ENCODE results near the gene ANKRD39. TPM values are rescaled to one million over a fixed set of nuclear protein-coding genes. Genes with fewer than 3 reads are reported as not detected.
A peak's percentile ranks its signal among the peaks of the same experiment; 100 is the strongest.

The ANKRD39 gene
- total and polyA plus RNA-seq, 5 donors = 11.8 to 23.3 (median 14.1) TPM

- Histone ChIP-seq H3K4me1 (ENCODE audit: control insufficient read depth, insufficient read depth, low read length) (peaks cover 5% of the 10 kb centered on the region), H3K4me3 (ENCODE audit: low read length) (no peak overlapping the region), H3K27me3 (ENCODE audit: control insufficient read depth, insufficient read depth) (no peaks in the 10 kb centered on the region), H3K27ac (ENCODE audit: low read length) (no peak overlapping the region), H3K9me3 (ENCODE audit: control insufficient read depth, low read length) (no peaks in the 10 kb centered on the region)
- WGBS = 90% methylated on average over 14 of the region's 14 CpGs
- intact Hi-C loops (cut with DNase I) = no loop called here
- DNase-seq = peak in 2 of 3 donors; percentile 22 to 41
- peak in 1 of 2 donors; percentile 9 for ATAC-seq
Observed at GRCh38 chr2:96825057-96825456, 32.8 kb downstream of the ANKRD39 start.

GRCh38 chr2:96824079-96824870 is 33.5 kb downstream of the ANKRD39 start:
- intact Hi-C loops (cut with DNase I) = no loop called here
- DNase-seq (peak in 1 of 3 donors; percentile 17), ATAC-seq (no peak)
- Histone ChIP-seq H3K9me3 (ENCODE audit: control insufficient read depth, low read length) (no peaks in the 10 kb centered on the region), H3K4me1 (ENCODE audit: control insufficient read depth, insufficient read depth, low read length) (peaks cover 7% of the 10 kb centered on the region), H3K4me3 (ENCODE audit: low read length) (no peak overlapping the region), H3K27me3 (ENCODE audit: control insufficient read depth, insufficient read depth) (no peaks in the 10 kb centered on the region), H3K27ac (ENCODE audit: low read length) (no peak overlapping the region)
- 58% methylated on average over 6 of the region's 6 CpGs for WGBS

DNA sequence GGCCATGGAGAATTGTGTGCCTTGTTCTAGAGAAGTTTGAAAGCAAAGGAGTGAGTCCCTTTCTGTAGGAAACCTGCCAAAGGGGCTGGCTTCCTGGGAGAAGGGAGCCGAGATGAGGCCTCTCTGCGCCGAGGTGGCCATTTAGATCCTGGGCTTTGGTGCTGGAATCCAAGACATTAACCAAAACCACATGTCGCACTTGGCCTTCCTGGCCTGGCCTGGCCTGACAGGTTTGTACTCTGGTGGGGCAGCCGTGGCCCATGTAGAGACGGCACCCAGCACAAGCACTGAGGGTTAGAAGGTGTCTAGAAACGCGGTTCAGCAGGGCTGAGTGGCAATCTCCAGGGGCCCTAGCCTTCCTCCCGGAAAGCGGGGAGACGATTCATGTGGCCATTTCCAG is 34.6 kb downstream of the ANKRD39 start:
- Histone ChIP-seq H3K4me3 (ENCODE audit: low read length) (no peak overlapping the region), H3K27ac (ENCODE audit: low read length) (no peak overlapping the region), H3K4me1 (ENCODE audit: control insufficient read depth, insufficient read depth, low read length) (peaks cover 15% of the 10 kb centered on the region), H3K27me3 (ENCODE audit: control insufficient read depth, insufficient read depth) (no peaks in the 10 kb centered on the region), H3K9me3 (ENCODE audit: control insufficient read depth, low read length) (no peaks in the 10 kb centered on the region)
- 64% methylated on average over 11 of the region's 11 CpGs for WGBS
- ATAC-seq (no peak), DNase-seq (peak in 2 of 3 donors; percentile 53 to 62)
- intact Hi-C loops (cut with DNase I) = no loop called here

GRCh38 chr2:96822786-96823185 is 35.0 kb downstream of the ANKRD39 start:
- intact Hi-C loops (cut with DNase I) = no loop called here
- no peak overlapping the region for H3K4me3 ChIP-seq (ENCODE audit: low read length)
- H3K4me1 ChIP-seq (ENCODE audit: control insufficient read depth, insufficient read depth, low read length) = peaks cover 15% of the 10 kb centered on the region
- WGBS = 53% methylated on average over 4 of the region's 4 CpGs
- DNase-seq (peak in 2 of 3 donors; percentile 12 to 34), ATAC-seq (no peak)
- no peak overlapping the region for H3K27ac ChIP-seq (ENCODE audit: low read length)
- H3K27me3 ChIP-seq (ENCODE audit: control insufficient read depth, insufficient read depth) = no peaks in the 10 kb centered on the region
- no peaks in the 10 kb centered on the region for H3K9me3 ChIP-seq (ENCODE audit: control insufficient read depth, low read length)

DNA sequence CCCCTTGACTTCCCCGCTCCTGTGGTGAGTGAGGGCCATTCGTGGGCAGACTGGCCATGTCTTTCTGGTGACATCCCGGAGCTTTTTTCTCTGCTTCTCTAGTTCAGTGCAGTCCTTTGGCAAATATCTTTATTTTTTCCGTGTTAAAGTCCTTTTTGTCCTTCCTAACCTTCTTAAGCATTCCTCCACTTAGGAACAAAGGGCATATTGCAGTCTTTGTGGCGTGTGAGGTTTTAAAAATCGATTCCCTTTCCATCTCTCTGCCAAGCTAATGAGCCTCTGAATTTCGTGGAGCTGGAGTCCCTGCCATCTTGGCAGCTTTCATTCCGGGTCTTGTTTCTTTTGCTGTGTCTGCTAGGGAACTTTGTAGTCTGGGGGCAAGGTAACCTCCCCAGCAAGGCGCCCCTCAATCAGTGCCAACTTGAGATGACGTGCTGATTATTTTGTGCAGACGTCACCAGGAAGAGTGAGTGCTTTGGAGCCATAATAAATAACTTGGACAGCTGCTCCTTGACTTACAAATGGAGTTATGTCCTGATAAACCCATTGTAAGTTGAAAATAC is 36.6 kb downstream of the ANKRD39 start:
- Histone ChIP-seq H3K9me3 (ENCODE audit: control insufficient read depth, low read length) (no peaks in the 10 kb centered on the region), H3K27me3 (ENCODE audit: control insufficient read depth, insufficient read depth) (no peaks in the 10 kb centered on the region), H3K4me1 (ENCODE audit: control insufficient read depth, insufficient read depth, low read length) (peaks cover 20% of the 10 kb centered on the region), H3K27ac (ENCODE audit: low read length) (no peak overlapping the region), H3K4me3 (ENCODE audit: low read length) (no peak overlapping the region)
- peak in 1 of 3 donors; percentile 18 for DNase-seq
- intact Hi-C loops (cut with DNase I) = no loop called here
- 68% methylated on average over 11 of the region's 11 CpGs for WGBS
- no peak for ATAC-seq

GRCh38 chr2:96819876-96820511 is 37.8 kb downstream of the ANKRD39 start:
- Histone ChIP-seq H3K4me3 (ENCODE audit: low read length) (no peak overlapping the region), H3K27ac (ENCODE audit: low read length) (no peak overlapping the region), H3K27me3 (ENCODE audit: control insufficient read depth, insufficient read depth) (no peaks in the 10 kb centered on the region), H3K9me3 (ENCODE audit: control insufficient read depth, low read length) (no peaks in the 10 kb centered on the region), H3K4me1 (ENCODE audit: control insufficient read depth, insufficient read depth, low read length) (peaks cover 20% of the 10 kb centered on the region)
- intact Hi-C loops (cut with DNase I) = no loop called here
- DNase-seq (peak in 2 of 3 donors; percentile 20 to 41), ATAC-seq (no peak)
- 86% methylated on average over 12 of the region's 12 CpGs for WGBS

DNA sequence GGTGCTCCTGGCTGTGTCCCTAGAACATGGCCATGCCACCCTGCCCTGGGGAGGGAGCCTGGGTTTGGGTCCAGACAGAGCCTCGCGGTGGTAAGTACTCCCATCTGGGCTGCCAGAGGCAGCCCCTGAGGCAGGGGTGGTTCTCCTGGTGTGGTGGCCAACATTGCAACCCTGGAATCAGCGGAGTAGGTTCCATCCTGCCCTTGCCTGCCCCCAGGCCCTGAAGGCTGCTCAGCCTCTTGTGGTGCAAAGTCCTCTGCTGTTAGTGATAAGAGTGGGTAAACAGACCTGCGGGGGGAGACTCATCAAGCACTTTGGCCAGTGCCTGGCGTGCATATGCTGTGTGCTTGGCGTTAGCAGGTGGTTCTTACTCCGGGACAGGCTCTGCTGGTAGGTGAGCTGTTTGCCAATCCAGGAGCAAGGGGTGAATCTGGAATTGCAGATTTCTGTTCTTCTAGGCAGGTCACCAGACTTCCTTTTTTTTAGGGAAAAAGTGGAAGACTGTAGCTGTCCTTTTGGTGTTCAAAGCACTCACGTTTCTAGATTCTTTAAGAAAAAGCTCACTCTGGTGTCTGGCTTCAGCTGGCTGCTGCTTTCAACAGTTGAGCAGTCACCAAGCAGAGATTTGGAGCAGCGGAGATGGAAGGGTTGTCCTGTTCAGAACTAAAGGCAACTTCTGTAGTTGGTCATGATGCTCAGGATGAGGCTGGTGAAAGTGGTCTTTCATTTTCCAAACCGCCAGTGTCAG is 38.5 kb downstream of the ANKRD39 start:
- WGBS = 66% methylated on average over 10 of the region's 10 CpGs
- H3K27me3 ChIP-seq (ENCODE audit: control insufficient read depth, insufficient read depth) = no peaks in the 10 kb centered on the region
- no peak overlapping the region for H3K27ac ChIP-seq (ENCODE audit: low read length)
- DNase-seq = peak in 2 of 3 donors; percentile 56 to 58
- ATAC-seq = no peak
- intact Hi-C loops (cut with DNase I) = no loop called here
- peaks cover 20% of the 10 kb centered on the region for H3K4me1 ChIP-seq (ENCODE audit: control insufficient read depth, insufficient read depth, low read length)
- H3K4me3 ChIP-seq (ENCODE audit: low read length) = no peak overlapping the region
- no peaks in the 10 kb centered on the region for H3K9me3 ChIP-seq (ENCODE audit: control insufficient read depth, low read length)

DNA sequence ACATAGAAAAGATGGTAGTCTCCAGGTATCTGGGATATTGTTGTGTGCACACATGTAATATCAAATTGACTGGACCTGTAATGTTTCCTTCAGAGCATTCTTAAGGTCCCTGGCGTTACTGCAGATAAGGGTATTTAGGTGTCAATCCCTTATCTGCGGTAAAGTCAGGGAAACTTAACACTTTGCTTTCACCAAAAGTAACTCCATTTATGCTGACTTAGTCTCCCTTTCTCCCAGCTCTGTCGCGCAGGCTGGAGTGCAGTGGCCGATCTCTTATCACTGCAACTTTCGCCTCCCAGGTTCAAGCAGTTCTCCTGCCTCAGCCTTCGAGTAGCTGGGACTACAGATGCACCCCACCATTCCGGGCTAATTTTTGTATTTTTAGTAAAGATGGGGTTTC is 39.9 kb downstream of the ANKRD39 start:
- Histone ChIP-seq H3K9me3 (ENCODE audit: control insufficient read depth, low read length) (no peaks in the 10 kb centered on the region), H3K27ac (ENCODE audit: low read length) (no peak overlapping the region), H3K4me1 (ENCODE audit: control insufficient read depth, insufficient read depth, low read length) (peaks cover 20% of the 10 kb centered on the region), H3K27me3 (ENCODE audit: control insufficient read depth, insufficient read depth) (no peaks in the 10 kb centered on the region), H3K4me3 (ENCODE audit: low read length) (peak overlapping the region; percentile 92)
- ATAC-seq = no peak
- DNase-seq = peak in 2 of 3 donors; percentile 22 to 26
- intact Hi-C loops (cut with DNase I) = no loop called here
- WGBS = 75% methylated on average over 8 of the region's 8 CpGs

GRCh38 chr2:96816836-96817702 is 40.7 kb downstream of the ANKRD39 start:
- Histone ChIP-seq H3K4me1 (ENCODE audit: control insufficient read depth, insufficient read depth, low read length) (peaks cover 24% of the 10 kb centered on the region), H3K27me3 (ENCODE audit: control insufficient read depth, insufficient read depth) (no peaks in the 10 kb centered on the region), H3K9me3 (ENCODE audit: control insufficient read depth, low read length) (no peaks in the 10 kb centered on the region), H3K27ac (ENCODE audit: low read length) (peak overlapping the region; percentile 96), H3K4me3 (ENCODE audit: low read length) (peak overlapping the region; percentile 92)
- intact Hi-C loops (cut with DNase I) = no loop called here
- 3% methylated on average over 89 of the region's 89 CpGs for WGBS
- ATAC-seq = peak; percentile 10 to 36
- DNase-seq = peak in 2 of 3 donors; percentile 37 to 70

Measured in right cardiac atrium (tissue), 5 donors.